GM13976 (cell line): ENCODE data around the gene VSIG10L2.
A peak's percentile ranks its signal among the peaks of the same experiment; 100 is the strongest.

Source experiments
- DNase-seq: peaks from one replicate; pipeline ENCODE4 v3.0.0; 2012; ENCODE audit warnings: low spot score
- CTCF ChIP-seq: IDR thresholded peaks from 2 replicates; pipeline ENCODE4 v1.5.1; 2012; ENCODE audit warnings: borderline replicate concordance, mild to moderate bottlenecking; ENCODE audit not compliant: insufficient read depth; ENCODE audit errors: extremely low read depth, missing control alignments, control extremely low read depth
- in situ Hi-C: fragments of 300-500 bp; cut with MboI; formaldehyde crosslinking; loops from one replicate; pipeline ENCODE4 v1.12.0; 2022; ENCODE audit warnings: low sequenced_read_pairs, mixed read lengths, inconsistent platforms; ENCODE audit not compliant: unreplicated experiment

Gene VSIG10L2

GRCh38 chr11:125922156-125922555 lies 23.7 kb upstream of the VSIG10L2 start:
- in situ Hi-C loops = loop anchor here (10.0 kb wide), 1 partner anchor 273 kb away; no protein-coding TSS in a partner anchor
- TF ChIP-seq CTCF = no peak
- DNase-seq = no peak

- peak; percentile 78 for DNase-seq
- in situ Hi-C loops = loop anchor here (10.0 kb wide), 1 partner anchor 272 kb away; no protein-coding TSS in a partner anchor
- TF ChIP-seq CTCF = peak; percentile 66
Observed at GRCh38 chr11:125923012-125923579, 22.7 kb upstream of the VSIG10L2 start.

GRCh38 chr11:125923633-125924032 lies 22.2 kb upstream of the VSIG10L2 start:
- TF ChIP-seq CTCF = no peak
- in situ Hi-C loops = loop anchor here (10.0 kb wide), 1 partner anchor 271 kb away; no protein-coding TSS in a partner anchor
- no peak for DNase-seq

- in situ Hi-C loops = loop anchor here (10.0 kb wide), 1 partner anchor 270 kb away; no protein-coding TSS in a partner anchor
- no peak for TF ChIP-seq CTCF
- no peak for DNase-seq
Observed at GRCh38 chr11:125924384-125925007, 21.3 kb upstream of the VSIG10L2 start.

GRCh38 chr11:125925247-125925740 lies 20.6 kb upstream of the VSIG10L2 start:
- in situ Hi-C loops = loop anchor here (10.0 kb wide), 1 partner anchor 270 kb away; no protein-coding TSS in a partner anchor

GRCh38 chr11:125925804-125926203 lies 20.0 kb upstream of the VSIG10L2 start:
- TF ChIP-seq CTCF = no peak
- in situ Hi-C loops = loop anchor here (10.0 kb wide), 1 partner anchor 269 kb away; no protein-coding TSS in a partner anchor
- DNase-seq = no peak

More at GRCh38 chr11:125925247-125925740, 20.6 kb upstream of the VSIG10L2 start:
- TF ChIP-seq CTCF = no peak
- no peak for DNase-seq
